H1 (cell line): ENCODE data around the gene CAPN15. TPM values are rescaled to one million over a fixed set of nuclear protein-coding genes. Genes with fewer than 3 reads are reported as not detected.
A peak's percentile ranks its signal among the peaks of the same experiment; 100 is the strongest.

Source experiments
- BACH1 ChIP-seq: IDR thresholded peaks from 2 replicates; pipeline ENCODE4 v1.6.1; 2012; ENCODE audit warnings: low read length, improper control_type of control experiment
- CBX5 ChIP-seq: fragments of 300-800, 300-1000 bp; sonication (generic); IDR thresholded peaks from 2 replicates; pipeline ENCODE4 v1.7.1; 2016; ENCODE audit warnings: antibody characterized with exemption, low read length, low read depth
- E2F6 ChIP-seq: IDR thresholded peaks from 2 replicates; pipeline ENCODE4 v1.6.1; 2012; ENCODE audit warnings: inconsistent platforms
- KDM4A ChIP-seq: IDR thresholded peaks from one replicate; pipeline ENCODE4 v1.7.1; 2012; ENCODE audit warnings: low read depth, mild to moderate bottlenecking, moderate library complexity, low read length, inconsistent platforms; ENCODE audit not compliant: severe bottlenecking
- SIRT6 ChIP-seq: IDR thresholded peaks from one replicate; pipeline ENCODE4 v1.7.1; 2012; ENCODE audit warnings: low read length, inconsistent platforms
- TCF12 ChIP-seq: IDR thresholded peaks from 2 replicates; pipeline ENCODE4 v1.6.1; 2011; ENCODE audit warnings: low read depth, mild to moderate bottlenecking, low read length
- polyA plus RNA-seq, 7 experiments: library from polyadenylated mRNA; depleted of rRNA in 3 of 7; stranded (reverse) in 5 of 7; unstranded in 2 of 7; fragments of >200 nt in 5 of 7; fragments of 200-250 nt in 2 of 7; gene quantifications; 1 replicate in 5 of 7; 2 replicates in 1 of 7; 4 replicates in 1 of 7; pipeline versions ENCODE4 v1.2.1 to v1.2.3, GENCODE V29; 2011 to 2013; ENCODE audit warnings: missing spikeins in 2 of 7, mixed read lengths in 2 of 7
- total RNA-seq: library from RNA; stranded (reverse); fragmentation: NEBNext Ultra II Directional; extraction: Animal tissue kit (Norgen Biotek cat#: 25700); gene quantifications from 2 replicates; pipeline ENCODE4 v1.2.1, GENCODE V29; 2021

Gene CAPN15
- total and polyA plus RNA-seq, 2 of the 8 experiments (the other 6 are each of a cell fraction or from before 2014, with no cell fraction given) = 38.9 to 76.9 TPM

GRCh38 chr16:483341-484075 is 44.0 kb upstream of the CAPN15 start (continued):
- TF ChIP-seq TCF12 (0 out of 2 replicates have a peak, but pooled peaks have one; percentile 4), BACH1 (no peak), KDM4A (no peak), SIRT6 (no peak), CBX5 (no peak), E2F6 (no peak)
